Stomach (tissue), 9 donors: ENCODE results near the gene ZNF507. TPM values are rescaled to one million over a fixed set of nuclear protein-coding genes. Genes with fewer than 3 reads are reported as not detected.
A peak's percentile ranks its signal among the peaks of the same experiment; 100 is the strongest.

ENCODE experiments used
- DNase-seq, 2 donors: peaks; one replicate each; pipeline versions ENCODE4 v3.0.0 to v3.0.0-alpha.2; 2013 to 2019
- H3K27ac ChIP-seq, 5 donors: fragments of 200-600 bp in 4 of 5; sonication (generic) in 4 of 5; one replicate each; pipeline ENCODE4 v1.5.1; 2013 to 2019; ENCODE audit warnings: mild to moderate bottlenecking in 1 of 5, moderate library complexity in 1 of 5
- H3K27me3 ChIP-seq, 3 donors: fragments of 200-600 bp; sonication (generic); one replicate each; pipeline ENCODE4 v1.5.1; 2017 to 2019; ENCODE audit warnings: mixed run types in 1 of 3
- H3K36me3 ChIP-seq, 4 donors: fragments of 200-600 bp; sonication (generic); 1 replicate in 3 of 4; 2 replicates in 1 of 4; pipeline ENCODE4 v1.5.1; 2016 to 2019
- H3K4me1 ChIP-seq, 4 donors: fragments of 200-600 bp; sonication (generic); one replicate each; pipeline ENCODE4 v1.5.1; 2016 to 2019
- H3K4me3 ChIP-seq, 4 donors: fragments of 200-600 bp; sonication (generic) in 3 of 4; one replicate each; pipeline ENCODE4 v1.5.1; 2016 to 2019; ENCODE audit warnings: mild to moderate bottlenecking in 1 of 4
- H3K9me3 ChIP-seq, 4 donors: fragments of 200-600 bp; sonication (generic); one replicate each; pipeline ENCODE4 v1.5.1; 2016 to 2019
- CTCF ChIP-seq, 7 experiments: fragments of 450-650 bp in 4 of 7; fragments of 200-600 bp in 3 of 7; sonication (generic) in 3 of 7; IDR thresholded peaks; one replicate each; pipeline ENCODE4 v1.5.1; 2016 to 2019; ENCODE audit warnings: antibody characterized with exemption in 7 of 7, control low read depth in 2 of 7, mild to moderate bottlenecking in 1 of 7
- EP300 ChIP-seq: sonication (generic); formaldehyde crosslinking; IDR thresholded peaks from one replicate; pipeline ENCODE4 v1.6.1; 2017; ENCODE audit warnings: antibody characterized with exemption
- POLR2A ChIP-seq, 4 donors: fragments of 450-650 bp; IDR thresholded peaks; one replicate each; pipeline ENCODE4 v1.6.1; 2016; ENCODE audit warnings: antibody characterized with exemption in 4 of 4, control low read depth in 2 of 4, mild to moderate bottlenecking in 1 of 4, moderate library complexity in 1 of 4
- POLR2AphosphoS5 ChIP-seq, 3 donors: sonication (generic); formaldehyde crosslinking; IDR thresholded peaks; one replicate each; pipeline ENCODE4 v1.6.1; 2016; ENCODE audit warnings: antibody characterized with exemption in 3 of 3
- WGBS, 5 donors: extraction: QIAGEN DNeasy Blood & Tissue Kit in 3 of 5; methylation state at CpG; one replicate each; pipeline versions ENCODE4 v1.1.5 to v1.1.7; 2013 to 2018; 5-methylcytosine and 5-hydroxymethylcytosine counted together
- intact Hi-C: fragments of 100-400 bp; cut with DNase I; formaldehyde crosslinking; loops from one replicate; pipeline ENCODE4 v1.15.1; 2023; ENCODE audit warnings: low total_unique reads
- polyA plus RNA-seq, 3 donors: library from polyadenylated mRNA; stranded (reverse); fragments of 200-250 nt; gene quantifications; one replicate each; pipeline ENCODE4 v1.2.3, GENCODE V29; 2013
- total RNA-seq, 5 donors: library from RNA; depleted of rRNA; stranded (reverse); fragments of >200 nt; gene quantifications; one replicate each; pipeline versions ENCODE4 v1.1.0 to v1.2.3, GENCODE V29; 2014 to 2016
- donor health status: healthy with polysubstance abuse.
- donor health status: Bipolar disorder and iron deficiency.
- donor health status: healthy.

ZNF507 gene
- total and polyA plus RNA-seq, 8 donors = 2.8 to 76.5 (median 16.9) TPM

- H3K27me3 ChIP-seq = no peaks in the 10 kb centered on the region
- no peaks in the 10 kb centered on the region for H3K9me3 ChIP-seq
- TF ChIP-seq POLR2A (IDR thresholded peaks at IDR 0.05) = no peak
- TF ChIP-seq CTCF (IDR thresholded peaks at IDR 0.05) = no peak
- TF ChIP-seq POLR2AphosphoS5 (IDR thresholded peaks at IDR 0.05) = no peak
- TF ChIP-seq EP300 = no peak
- peaks cover 0 to 43% (median 31%) of the 10 kb centered on the region in 4 donors for H3K4me1 ChIP-seq
- peak in 1 of 2 donors; percentile 20 for DNase-seq
- H3K36me3 ChIP-seq = peaks cover 0 to 9% (median 8%) of the 10 kb centered on the region in 4 donors
- H3K27ac ChIP-seq = peak overlapping the region in 4 of 5 donors; percentile 97 to 99 (median 98)
- WGBS, 5 donors = 63 to 73% (median 64%) methylated on average over 20 of the region's 20 CpGs
- H3K4me3 ChIP-seq = peak overlapping the region; percentile 69 to 96 (median 84)
- intact Hi-C loops = no loop called here
These were observed 59.0 kb downstream of the ZNF507 start for GRCh38 chr19:32404213-32404932.

- no peak for TF ChIP-seq EP300
- no peak for TF ChIP-seq POLR2AphosphoS5 (IDR thresholded peaks at IDR 0.05)
- TF ChIP-seq CTCF (IDR thresholded peaks at IDR 0.05) = no peak
- no peak for TF ChIP-seq POLR2A (IDR thresholded peaks at IDR 0.05)
- Histone ChIP-seq H3K36me3 (peaks cover 0 to 15% (median 14%) of the 10 kb centered on the region in 4 donors), H3K4me3 (peak overlapping the region; percentile 69 to 96 (median 84)), H3K27me3 (no peaks in the 10 kb centered on the region), H3K4me1 (peaks cover 0 to 43% (median 31%) of the 10 kb centered on the region in 4 donors), H3K9me3 (no peaks in the 10 kb centered on the region), H3K27ac (peak overlapping the region; percentile 97 to 99 (median 99))
- peak; percentile 69 to 81 for DNase-seq
- intact Hi-C loops = no loop called here
- 0 to 1% (median 1%) methylated on average over 22 to 36 of the region's 36 CpGs for WGBS, 5 donors
These were observed 59.6 kb downstream of the ZNF507 start for GRCh38 chr19:32404933-32405430.

- Histone ChIP-seq H3K4me1 (peaks cover 0 to 43% (median 31%) of the 10 kb centered on the region in 4 donors), H3K36me3 (peaks cover 2 to 22% (median 19%) of the 10 kb centered on the region in 4 donors), H3K9me3 (no peaks in the 10 kb centered on the region), H3K4me3 (peak within 1 kb of the TSS; percentile 69 to 96 (median 84)), H3K27ac (peak within 1 kb of the TSS; percentile 97 to 99 (median 99)), H3K27me3 (no peaks in the 10 kb centered on the region)
- TF ChIP-seq POLR2A (IDR thresholded peaks at IDR 0.05) = peak in 2 of 4 donors; percentile 13 to 87
- no peak for TF ChIP-seq EP300
- TF ChIP-seq POLR2AphosphoS5 (IDR thresholded peaks at IDR 0.05) = peak; percentile 97 to 99 (median 98)
- peak; percentile 97 to 98 for DNase-seq
- intact Hi-C loops = no loop called here
- WGBS, 5 donors = 0 to 1% (median 0%) methylated on average over 28 to 99 of the region's 104 CpGs
These were observed 60.2 kb downstream of the ZNF507 start, which contains the start of gene DPY19L3 for GRCh38 chr19:32405431-32406160. DPY19L3 (plus strand) TSS chr19:32405770; CDS start chr19:32408254, 2,484 bp downstream.

- DNase-seq = peak in 1 of 2 donors; percentile 15
- 3 to 8% (median 5%) methylated on average over 23 to 33 of the region's 33 CpGs for WGBS, 5 donors
- Histone ChIP-seq H3K27me3 (no peaks in the 10 kb centered on the region), H3K4me1 (peaks cover 0 to 43% (median 31%) of the 10 kb centered on the region in 4 donors), H3K9me3 (no peaks in the 10 kb centered on the region), H3K4me3 (peak overlapping the region; percentile 69 to 96 (median 84)), H3K36me3 (peaks cover 10 to 29% (median 27%) of the 10 kb centered on the region in 4 donors), H3K27ac (peak overlapping the region; percentile 97 to 99 (median 99))
- intact Hi-C loops = no loop called here
- TF ChIP-seq CTCF (IDR thresholded peaks at IDR 0.05) = no peak
- TF ChIP-seq EP300 = no peak
- TF ChIP-seq POLR2AphosphoS5 (IDR thresholded peaks at IDR 0.05) = no peak
These were observed 61.0 kb downstream of the ZNF507 start for GRCh38 chr19:32406161-32407003.
